SH-SY5Y (cell line): ENCODE results near the gene STK32C.

Experiments used
- GATA2 ChIP-seq: IDR thresholded peaks from 2 replicates; pipeline ENCODE4 v1.6.1; 2011; ENCODE audit warnings: mild to moderate bottlenecking, low read depth, low read length
- GATA3 ChIP-seq: IDR thresholded peaks from 2 replicates; pipeline ENCODE4 v1.6.1; 2011; ENCODE audit warnings: low read depth, mild to moderate bottlenecking, low read length, moderate library complexity

- TF ChIP-seq GATA2 (no peak), GATA3 (no peak)
Observed at GRCh38 chr10:132341781-132342180, 34.0 kb upstream of the STK32C start.
